ENCODE data around the gene BPIFB4.

Gene BPIFB4

GRCh38 chr20:33062105-33062824 is 17.2 kb upstream of the BPIFB4 start:
- no peak for DNase-seq

GRCh38 chr20:33062825-33063149 is 16.7 kb upstream of the BPIFB4 start:
- no peak for DNase-seq

DNA sequence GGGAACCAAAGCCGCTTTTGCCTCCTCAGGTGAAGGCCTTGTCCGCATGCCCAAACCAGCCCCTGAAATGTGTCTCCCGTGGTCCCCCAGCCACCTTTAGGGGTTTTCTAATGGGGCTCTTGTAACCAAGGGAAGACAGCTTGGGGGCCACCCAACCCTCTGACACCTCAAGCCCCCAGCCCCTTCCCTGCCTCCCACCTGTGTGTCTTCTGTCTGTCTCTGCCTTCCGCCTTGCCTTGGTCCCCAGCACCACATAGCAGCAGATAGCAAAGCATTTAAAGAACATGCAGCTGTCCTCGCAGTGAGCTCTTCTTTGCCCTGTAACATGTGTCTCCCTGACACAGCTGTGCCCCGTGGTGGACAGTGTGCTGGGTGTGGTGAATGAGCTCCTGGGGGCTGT is 16.2 kb upstream of the BPIFB4 start:
- DNase-seq, result no peak

- DNase-seq, result no peak
Observed at GRCh38 chr20:33064572-33065287, 14.7 kb upstream of the BPIFB4 start.

DNA sequence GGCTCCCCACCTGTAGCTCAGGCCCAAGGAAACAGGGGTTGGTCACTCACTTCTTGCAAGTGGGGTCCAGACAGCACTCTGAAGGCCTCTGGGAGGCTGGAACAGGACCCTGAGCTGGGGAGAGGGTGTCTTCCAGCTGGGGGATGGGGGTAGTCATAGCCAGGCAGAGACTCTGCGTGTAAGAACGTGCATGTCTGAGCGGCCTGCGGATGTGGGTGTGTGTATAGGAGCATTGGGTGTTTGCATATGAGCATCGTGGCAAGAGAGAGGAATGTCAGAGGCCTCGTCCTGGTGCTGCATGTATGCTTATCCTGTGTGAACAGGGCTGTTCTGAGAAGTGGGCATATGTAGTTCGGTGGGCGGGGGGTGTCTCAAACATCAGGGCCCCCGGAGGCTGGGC is 13.7 kb upstream of the BPIFB4 start:
- DNase-seq, result no peak

DNA sequence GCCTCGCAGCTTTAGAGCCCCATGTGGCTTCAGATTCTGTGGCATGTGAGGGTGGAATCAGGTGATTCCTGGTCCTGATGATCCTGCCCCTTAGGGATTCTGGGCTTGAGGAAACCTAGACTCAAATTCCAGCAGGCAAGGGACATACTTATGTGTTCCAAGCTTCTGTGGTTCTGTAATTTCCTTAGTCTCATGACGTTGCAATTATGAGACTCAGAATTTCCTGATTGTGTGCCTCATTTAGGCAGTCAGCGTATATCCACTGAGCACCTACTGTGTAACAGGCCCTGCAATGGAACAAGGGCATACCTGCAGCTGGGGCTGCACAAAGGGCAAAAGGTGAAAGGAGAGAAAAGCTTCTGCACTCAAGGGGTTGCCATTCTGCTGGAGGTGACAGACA is 11.6 kb upstream of the BPIFB4 start:
- DNase-seq, result no peak

GRCh38 chr20:33068251-33068939 is 11.0 kb upstream of the BPIFB4 start:
- no peak for DNase-seq

- DNase-seq, result no peak
Observed at GRCh38 chr20:33069673-33070072, 9.8 kb upstream of the BPIFB4 start.

GRCh38 chr20:33070111-33071053 is 9.1 kb upstream of the BPIFB4 start:
- DNase-seq, result no peak

DNA sequence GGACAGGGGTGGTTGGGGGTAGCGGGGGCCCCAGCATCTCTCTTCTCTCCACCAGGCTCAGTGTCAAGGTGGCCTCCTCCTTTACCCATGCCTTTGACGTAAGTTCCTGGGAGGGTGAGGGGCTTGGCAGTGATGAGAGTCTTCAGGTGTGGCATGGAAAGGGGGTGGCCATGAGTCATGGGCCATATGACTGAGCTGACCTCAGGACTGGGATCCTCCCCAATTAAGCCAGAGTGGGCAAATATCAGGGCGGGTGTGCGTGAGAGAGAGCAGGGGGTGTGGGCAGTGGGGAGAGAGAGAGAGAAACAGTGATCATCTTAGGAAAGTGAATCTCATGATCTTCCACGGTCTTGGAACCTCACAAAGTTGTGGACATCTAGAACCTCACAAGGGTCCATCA is 8.2 kb upstream of the BPIFB4 start:
- no peak for DNase-seq

DNA sequence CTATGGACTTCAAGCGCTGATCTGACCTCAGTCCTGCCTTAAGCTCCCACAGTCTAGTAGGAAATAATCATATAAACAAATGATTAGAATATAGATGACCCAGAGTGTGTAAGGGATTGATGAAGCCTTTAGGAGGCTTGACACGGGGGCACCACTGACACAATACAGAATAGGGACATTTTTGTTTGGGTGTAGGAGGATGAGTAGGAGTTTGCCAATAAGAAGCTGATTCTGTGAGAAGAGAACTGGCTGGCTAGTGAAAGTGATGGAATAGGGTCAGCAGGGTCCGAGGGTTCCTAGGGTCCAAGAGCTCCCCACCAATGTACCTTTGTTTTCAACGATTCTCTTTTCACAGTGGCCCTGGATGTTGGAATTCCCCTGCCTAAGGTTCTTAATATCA is 7.1 kb upstream of the BPIFB4 start:
- no peak for DNase-seq

DNA sequence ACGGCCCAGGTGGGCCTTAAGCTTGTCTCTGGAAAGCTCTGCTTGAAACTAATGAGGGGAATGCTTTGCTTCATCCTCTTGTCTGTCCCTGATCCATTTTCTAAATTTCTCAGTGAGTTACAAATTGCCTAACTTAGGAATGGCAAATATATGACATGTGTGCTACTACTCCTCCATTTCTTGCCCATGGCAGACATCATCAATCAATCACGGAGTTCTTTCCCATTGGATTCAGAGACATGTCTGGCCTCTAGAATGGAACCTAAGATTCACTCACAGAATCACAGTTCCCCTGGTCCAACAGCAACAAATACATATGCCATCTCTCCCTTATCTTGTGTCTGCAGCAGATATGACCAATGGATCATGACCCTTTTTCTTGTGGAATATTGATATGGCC is 6.6 kb upstream of the BPIFB4 start:
- no peak for DNase-seq

DNA sequence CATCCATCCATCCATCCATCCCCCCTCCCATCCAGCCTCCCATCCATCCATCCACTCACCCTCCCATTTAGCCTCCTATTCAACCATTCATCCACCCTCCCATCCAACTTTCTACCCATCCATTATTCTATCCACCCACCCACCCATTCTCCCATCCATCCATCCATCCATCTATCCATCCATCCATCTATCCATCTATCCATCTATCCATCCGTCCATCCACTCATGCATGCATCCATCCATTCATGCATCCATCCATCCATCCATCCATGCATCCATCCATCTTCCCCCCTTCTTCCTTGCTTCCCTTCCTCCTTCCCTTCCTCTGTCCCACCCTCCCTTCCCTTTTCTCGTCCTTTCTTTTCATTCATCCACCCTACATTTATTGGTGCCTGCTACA is 4.8 kb upstream of the BPIFB4 start:
- no peak for DNase-seq

DNA sequence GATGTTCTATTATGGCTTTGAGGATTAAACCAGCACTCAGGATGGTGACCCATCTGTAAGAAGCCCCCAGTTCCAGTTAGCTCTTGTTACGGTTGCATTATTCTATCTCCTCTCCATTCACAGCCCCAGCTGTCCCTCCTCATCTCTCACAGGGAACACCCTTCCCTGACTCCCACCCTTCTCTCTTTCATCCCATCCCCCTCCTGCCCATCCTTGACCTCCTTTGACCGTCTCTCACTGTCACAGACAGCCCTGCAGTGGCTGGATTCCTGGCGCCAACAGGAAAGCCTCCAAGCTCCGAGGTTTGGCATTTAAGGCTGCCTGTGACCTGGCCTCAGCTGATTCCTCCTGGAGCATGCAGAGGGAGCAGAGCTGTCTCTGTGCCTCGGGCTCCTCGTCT is 4.2 kb upstream of the BPIFB4 start:
- no peak for DNase-seq

GRCh38 chr20:33076662-33077372 is 2.6 kb upstream of the BPIFB4 start:
- peak; percentile 45 for DNase-seq

DNA sequence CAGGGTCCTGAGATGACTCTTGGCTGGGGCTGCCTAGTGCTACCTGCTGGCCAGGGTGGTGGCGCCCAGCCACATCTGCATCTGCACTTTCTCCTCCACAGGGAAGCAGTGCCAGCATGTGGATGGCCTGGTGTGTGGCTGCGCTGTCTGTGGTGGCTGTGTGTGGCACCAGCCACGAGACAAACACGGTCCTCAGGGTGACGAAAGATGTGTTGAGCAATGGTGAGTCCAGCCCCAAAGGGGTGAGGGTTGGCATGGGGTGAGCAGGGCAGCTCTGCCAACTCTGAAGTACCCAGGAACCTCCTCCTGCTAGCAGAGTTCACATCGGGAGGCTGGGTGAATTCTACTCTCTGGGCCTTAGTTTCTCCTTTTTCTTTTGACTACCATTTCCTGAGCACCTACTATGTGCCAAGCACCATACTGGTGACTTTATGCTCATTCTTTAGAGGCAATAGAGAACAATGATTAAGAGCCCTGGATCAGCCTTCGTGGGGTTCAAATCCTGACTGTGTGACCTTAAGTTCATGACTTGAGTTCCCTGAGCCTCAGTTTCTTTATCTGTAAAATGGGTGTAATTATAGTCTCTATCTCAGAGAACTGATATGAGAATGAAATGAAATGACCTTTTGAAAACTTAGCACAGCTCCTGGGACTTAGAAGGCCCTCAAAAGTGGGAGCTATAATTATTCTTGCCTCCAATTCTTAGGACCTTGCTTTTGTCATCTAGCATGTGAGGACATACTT is 2.1 kb downstream of the BPIFB4 start:
- DNase-seq, result no peak

- DNase-seq, result no peak
Observed at GRCh38 chr20:33082546-33082945, 3.1 kb downstream of the BPIFB4 start.

GRCh38 chr20:33083544-33084340 is 4.3 kb downstream of the BPIFB4 start:
- no peak for DNase-seq

DNA sequence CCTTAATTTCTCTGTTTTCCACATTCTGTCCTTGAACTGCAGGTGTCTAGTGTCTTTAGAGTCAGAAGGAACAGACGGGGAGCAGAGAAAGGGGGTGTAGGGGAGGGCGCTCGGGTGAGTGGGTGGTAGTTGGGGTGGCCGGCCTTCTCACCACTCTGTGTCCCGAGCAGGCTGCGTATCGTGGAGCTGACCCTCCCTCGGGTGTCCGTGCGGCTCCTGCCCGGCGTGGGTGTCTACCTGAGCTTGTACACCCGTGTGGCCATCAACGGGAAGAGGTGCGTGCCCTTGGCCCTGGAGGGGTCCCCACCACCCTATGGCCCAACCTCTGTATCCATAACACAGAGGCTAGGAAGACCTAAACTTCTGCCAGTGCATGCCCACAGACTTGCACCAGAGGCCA is 5.3 kb downstream of the BPIFB4 start:
- DNase-seq, result no peak

DNA sequence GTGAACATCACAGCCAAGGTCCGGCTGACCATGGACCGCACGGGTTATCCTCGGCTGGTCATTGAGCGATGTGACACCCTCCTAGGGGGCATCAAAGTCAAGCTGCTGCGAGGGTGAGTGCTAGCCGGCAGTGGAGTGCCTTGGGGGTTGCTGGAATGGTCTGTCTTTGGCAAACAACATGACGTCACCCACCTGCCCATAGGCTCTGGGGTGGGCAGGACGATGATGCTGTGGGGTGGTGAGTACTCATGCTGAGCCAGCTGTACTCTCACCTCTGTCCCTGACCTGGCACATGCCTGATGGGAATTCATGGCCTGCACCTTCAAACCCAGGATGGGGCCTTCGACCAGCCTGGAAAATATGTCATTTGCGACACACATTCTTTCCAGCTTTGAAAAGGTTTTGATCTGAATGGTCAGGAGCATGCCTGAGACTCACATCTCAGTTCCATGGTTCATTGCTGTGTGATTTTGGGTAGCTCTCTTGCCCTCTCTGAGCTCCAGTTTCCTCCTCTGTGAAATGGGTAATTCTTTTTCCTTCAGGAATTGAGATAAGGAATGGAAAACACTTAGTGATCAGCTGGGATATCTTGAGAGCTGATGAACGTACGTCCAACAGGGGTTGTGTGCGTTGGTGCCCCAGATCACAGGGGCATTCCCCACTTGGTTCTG is 6.7 kb downstream of the BPIFB4 start:
- no peak for DNase-seq

Measured in CD4-positive, alpha-beta T cell treated with Interleukin-21 for 1 hour (primary cell).